Neuronal stem cell (in vitro differentiated cells): ENCODE data around the gene CDC42BPG.

Experiments
- DNase-seq: peaks from one replicate; pipeline ENCODE4 v3.0.0-alpha.2; 2013; ENCODE audit warnings: low spot score
- H2AFZ ChIP-seq: one replicate; pipeline ENCODE4 v1.6.1; 2013; ENCODE audit warnings: mild to moderate bottlenecking, low read length, inconsistent platforms
- H2AK5ac ChIP-seq: 2 replicates; pipeline ENCODE4 v1.6.1; 2013; ENCODE audit warnings: low read depth, mild to moderate bottlenecking, inconsistent platforms, low read length, moderate library complexity, mixed read lengths
- H2BK120ac ChIP-seq: 2 replicates; pipeline ENCODE4 v1.6.1; 2013; ENCODE audit warnings: low read depth, mild to moderate bottlenecking, inconsistent platforms, low read length, moderate library complexity, mixed read lengths
- H2BK12ac ChIP-seq: one replicate; pipeline ENCODE4 v1.6.1; 2013; ENCODE audit warnings: low read length, inconsistent platforms
- H2BK15ac ChIP-seq: 2 replicates; pipeline ENCODE4 v1.6.1; 2013; ENCODE audit warnings: mild to moderate bottlenecking, low read length, inconsistent platforms, mixed read lengths
- H2BK5ac ChIP-seq: one replicate; pipeline ENCODE4 v1.6.1; 2013; ENCODE audit warnings: inconsistent platforms, mild to moderate bottlenecking, low read length, moderate library complexity
- H3K14ac ChIP-seq: one replicate; pipeline ENCODE4 v1.6.1; 2013; ENCODE audit warnings: low read length, inconsistent platforms
- H3K18ac ChIP-seq: 2 replicates; pipeline ENCODE4 v1.6.1; 2013; ENCODE audit warnings: low read length, inconsistent platforms
- H3K23ac ChIP-seq: 2 replicates; pipeline ENCODE4 v1.6.1; 2013; ENCODE audit warnings: low read depth, mild to moderate bottlenecking, mixed read lengths, low read length, inconsistent platforms; ENCODE audit not compliant: poor library complexity
- H3K27ac ChIP-seq: replicated peaks from 3 replicates; pipeline ENCODE4 v1.5.1; 2013; ENCODE audit warnings: low read length, inconsistent platforms
- H3K27me3 ChIP-seq, 3 experiments: 2 replicates each; pipeline ENCODE4 v1.6.1; 2013; ENCODE audit warnings: low read length in 3 of 3, mild to moderate bottlenecking in 2 of 3, inconsistent platforms in 1 of 3, low read depth in 1 of 3, mixed read lengths in 1 of 3, moderate library complexity in 1 of 3; ENCODE audit not compliant: control insufficient read depth in 3 of 3, insufficient read depth in 3 of 3
- H3K36me3 ChIP-seq, 2 donors: replicated peaks in 1 of 2; 2 replicates each; pipeline ENCODE4 v1.6.1; 2013; ENCODE audit warnings: low read length in 2 of 2; ENCODE audit not compliant: control insufficient read depth in 2 of 2, insufficient read depth in 2 of 2
- H3K4ac ChIP-seq: 2 replicates; pipeline ENCODE4 v1.6.1; 2013; ENCODE audit warnings: inconsistent platforms, mild to moderate bottlenecking, low read length, moderate library complexity
- H3K4me1 ChIP-seq, 2 donors: 1 replicate in 1 of 2; 2 replicates in 1 of 2; pipeline ENCODE4 v1.6.1; 2013; ENCODE audit warnings: low read length in 2 of 2, low read depth in 1 of 2; ENCODE audit not compliant: control insufficient read depth in 2 of 2, insufficient read depth in 1 of 2
- H3K4me2 ChIP-seq: one replicate; pipeline ENCODE4 v1.6.1; 2013; ENCODE audit warnings: mild to moderate bottlenecking, low read length, inconsistent platforms; ENCODE audit not compliant: insufficient read depth, poor library complexity, severe bottlenecking
- H3K4me3 ChIP-seq, 2 donors: 2 replicates each; pipeline ENCODE4 v1.5.1; 2013; ENCODE audit warnings: low read length in 2 of 2, mild to moderate bottlenecking in 2 of 2, inconsistent platforms in 1 of 2, moderate library complexity in 1 of 2
- H3K79me1 ChIP-seq: one replicate; pipeline ENCODE4 v1.6.1; 2013; ENCODE audit warnings: low read depth, mild to moderate bottlenecking, inconsistent platforms, low read length, moderate library complexity
- H3K9ac ChIP-seq: one replicate; pipeline ENCODE4 v1.6.1; 2013; ENCODE audit warnings: mild to moderate bottlenecking, low read depth, low read length, inconsistent platforms; ENCODE audit not compliant: poor library complexity
- H3K9me3 ChIP-seq, 2 donors: replicated peaks in 1 of 2; 2 replicates each; pipeline versions ENCODE3 to v1.6.1; 2013; ENCODE audit warnings: low read length in 2 of 2, mild to moderate bottlenecking in 2 of 2, inconsistent platforms in 1 of 2, low read depth in 1 of 2, mixed read lengths in 1 of 2, moderate library complexity in 1 of 2; ENCODE audit not compliant: control insufficient read depth in 2 of 2, insufficient read depth in 1 of 2
- H4K8ac ChIP-seq: one replicate; pipeline ENCODE4 v1.6.1; 2013; ENCODE audit warnings: low read depth, mild to moderate bottlenecking, inconsistent platforms, low read length, moderate library complexity
- H4K91ac ChIP-seq: one replicate; pipeline ENCODE4 v1.6.1; 2013; ENCODE audit warnings: low read length, low read depth, mild to moderate bottlenecking, inconsistent platforms; ENCODE audit not compliant: poor library complexity
- WGBS, 2 donors: extraction: QIAGEN DNeasy Blood & Tissue Kit; methylation state at CpG; one replicate each; pipeline ENCODE4 v1.1.7; 2013; ENCODE audit warnings: missing lambda C conversion rate in 2 of 2, mixed read lengths in 1 of 2; ENCODE audit not compliant: insufficient read length in 2 of 2, insufficient replicate concordance in 1 of 2; ENCODE audit errors: extremely low coverage in 2 of 2; 5-methylcytosine and 5-hydroxymethylcytosine counted together

CDC42BPG gene

GRCh38 chr11:64800303-64801157 is 43.9 kb downstream of the CDC42BPG start:
- no CpG with 5 or more reads among the region's 26 CpGs for WGBS, 2 donors
- no peak overlapping the region for H2AFZ ChIP-seq
- H3K36me3 ChIP-seq = peaks cover 17 to 19% of the 10 kb centered on the region in 2 donors
- no peak overlapping the region for H3K4me2 ChIP-seq
- peak overlapping the region; percentile 53 for H3K4ac ChIP-seq
- no peak for DNase-seq
- no peak overlapping the region for H4K91ac ChIP-seq
- peaks cover 7 to 10% of the 10 kb centered on the region in 2 donors for H3K4me1 ChIP-seq
- no peak overlapping the region for H4K8ac ChIP-seq
- no peak overlapping the region for H3K18ac ChIP-seq
- H2BK12ac ChIP-seq = no peak overlapping the region
- peak overlapping the region; percentile 84 for H2AK5ac ChIP-seq
- no peak overlapping the region for H3K9ac ChIP-seq
- H3K27ac ChIP-seq = no peak overlapping the region
- no peak overlapping the region for H2BK15ac ChIP-seq
- H3K9me3 ChIP-seq = no peaks in the 10 kb centered on the region
- H3K4me3 ChIP-seq = no peak overlapping the region
- no peak overlapping the region for H2BK120ac ChIP-seq
- H3K14ac ChIP-seq = no peak overlapping the region
- H3K79me1 ChIP-seq = peaks cover 7% of the 10 kb centered on the region
- H3K27me3 ChIP-seq = no peaks in the 10 kb centered on the region
- H2BK5ac ChIP-seq = no peak overlapping the region
- H3K23ac ChIP-seq = peak overlapping the region; percentile 44

GRCh38 chr11:64799623-64800302 is 44.7 kb downstream of the CDC42BPG start:
- Histone ChIP-seq H3K23ac (no peak overlapping the region), H3K4ac (no peak overlapping the region), H2BK15ac (no peak overlapping the region), H4K8ac (no peak overlapping the region), H4K91ac (no peak overlapping the region), H3K4me2 (no peak overlapping the region), H3K36me3 (peaks cover 9 to 11% of the 10 kb centered on the region in 2 donors), H3K18ac (no peak overlapping the region), H2BK12ac (no peak overlapping the region), H3K27me3 (no peaks in the 10 kb centered on the region), H3K79me1 (peaks cover 4% of the 10 kb centered on the region), H3K9ac (no peak overlapping the region), H2AFZ (no peak overlapping the region), H2AK5ac (peak overlapping the region; percentile 19), H3K4me3 (no peak overlapping the region), H2BK120ac (no peak overlapping the region), H3K27ac (no peak overlapping the region), H2BK5ac (no peak overlapping the region), H3K9me3 (no peaks in the 10 kb centered on the region), H3K4me1 (peaks cover 7 to 10% of the 10 kb centered on the region in 2 donors), H3K14ac (no peak overlapping the region)
- WGBS, 2 donors = no CpG with 5 or more reads among the region's 14 CpGs
- no peak for DNase-seq

GRCh38 chr11:64799256-64799622 is 45.2 kb downstream of the CDC42BPG start:
- H2AFZ ChIP-seq = no peak overlapping the region
- peaks cover 7 to 10% of the 10 kb centered on the region in 2 donors for H3K4me1 ChIP-seq
- H3K4me3 ChIP-seq = no peak overlapping the region
- H3K4me2 ChIP-seq = no peak overlapping the region
- peaks cover 5 to 9% of the 10 kb centered on the region in 2 donors for H3K36me3 ChIP-seq
- no peak overlapping the region for H2AK5ac ChIP-seq
- H3K9ac ChIP-seq = no peak overlapping the region
- H2BK15ac ChIP-seq = no peak overlapping the region
- H3K27me3 ChIP-seq = no peaks in the 10 kb centered on the region
- no peak overlapping the region for H2BK120ac ChIP-seq
- no peak overlapping the region for H3K18ac ChIP-seq
- DNase-seq = no peak
- no peak overlapping the region for H3K23ac ChIP-seq
- no peak overlapping the region for H4K8ac ChIP-seq
- peaks cover 4% of the 10 kb centered on the region for H3K79me1 ChIP-seq
- H3K9me3 ChIP-seq = no peaks in the 10 kb centered on the region
- H3K27ac ChIP-seq = no peak overlapping the region
- H3K4ac ChIP-seq = no peak overlapping the region
- no peak overlapping the region for H2BK5ac ChIP-seq
- H4K91ac ChIP-seq = no peak overlapping the region
- no CpG with 5 or more reads among the region's 7 CpGs for WGBS, 2 donors
- H3K14ac ChIP-seq = no peak overlapping the region
- H2BK12ac ChIP-seq = no peak overlapping the region
